ENCODE measurements around the gene FOXB2.

FOXB2 gene

GRCh38 chr9:76987594-76988200, 31.8 kb upstream of the FOXB2 start:
- H3K4me3 ChIP-seq (replicated peaks; ENCODE audit: low read depth, low read length), result no peak overlapping the region
- no peak for DNase-seq (ENCODE audit: extremely low read depth, insufficient read length)
- TF ChIP-seq CTCF (IDR thresholded peaks at IDR 0.05; ENCODE audit: insufficient read depth, low read length, poor library complexity, severe bottlenecking), result peak; percentile 61
- H3K27me3 ChIP-seq (replicated peaks; ENCODE audit: control insufficient read depth, insufficient read depth, low read length), result no peaks in the 10 kb centered on the region; the same call in 1 of the 2 replicates
- no peaks in the 10 kb centered on the region for H3K36me3 ChIP-seq (ENCODE audit: control insufficient read depth, insufficient read depth, low read length)

GRCh38 chr9:76988941-76989340, 30.5 kb upstream of the FOXB2 start:
- no peak for DNase-seq (ENCODE audit: extremely low read depth, insufficient read length)
- Histone ChIP-seq H3K27me3 (replicated peaks; ENCODE audit: control insufficient read depth, insufficient read depth, low read length) (no peaks in the 10 kb centered on the region; the same call in 1 of the 2 replicates), H3K4me3 (replicated peaks; ENCODE audit: low read depth, low read length) (no peak overlapping the region), H3K36me3 (ENCODE audit: control insufficient read depth, insufficient read depth, low read length) (no peaks in the 10 kb centered on the region)
- no peak for TF ChIP-seq CTCF (IDR thresholded peaks at IDR 0.05; ENCODE audit: insufficient read depth, low read length, poor library complexity, severe bottlenecking)

- DNase-seq (ENCODE audit: extremely low read depth, insufficient read length), result no peak
- Histone ChIP-seq H3K4me3 (replicated peaks; ENCODE audit: low read depth, low read length) (no peak overlapping the region), H3K27me3 (replicated peaks; ENCODE audit: control insufficient read depth, insufficient read depth, low read length) (no peaks in the 10 kb centered on the region; the same call in 1 of the 2 replicates), H3K36me3 (ENCODE audit: control insufficient read depth, insufficient read depth, low read length) (no peaks in the 10 kb centered on the region)
- no peak for TF ChIP-seq CTCF (IDR thresholded peaks at IDR 0.05; ENCODE audit: insufficient read depth, low read length, poor library complexity, severe bottlenecking)
These were observed 30.0 kb upstream of the FOXB2 start for GRCh38 chr9:76989501-76989900.

- peak; percentile 62 for TF ChIP-seq CTCF (IDR thresholded peaks at IDR 0.05; ENCODE audit: insufficient read depth, low read length, poor library complexity, severe bottlenecking)
- Histone ChIP-seq H3K36me3 (ENCODE audit: control insufficient read depth, insufficient read depth, low read length) (no peaks in the 10 kb centered on the region), H3K4me3 (replicated peaks; ENCODE audit: low read depth, low read length) (no peak overlapping the region), H3K27me3 (replicated peaks; ENCODE audit: control insufficient read depth, insufficient read depth, low read length) (no peaks in the 10 kb centered on the region)
- no peak for DNase-seq (ENCODE audit: extremely low read depth, insufficient read length)
These were observed 22.8 kb upstream of the FOXB2 start for GRCh38 chr9:76996700-76997099.

GRCh38 chr9:76999261-76999660, 20.2 kb upstream of the FOXB2 start:
- H3K4me3 ChIP-seq (replicated peaks; ENCODE audit: low read depth, low read length), result no peak overlapping the region
- TF ChIP-seq CTCF (IDR thresholded peaks at IDR 0.05; ENCODE audit: insufficient read depth, low read length, poor library complexity, severe bottlenecking), result no peak
- no peaks in the 10 kb centered on the region for H3K27me3 ChIP-seq (replicated peaks; ENCODE audit: control insufficient read depth, insufficient read depth, low read length)
- no peaks in the 10 kb centered on the region for H3K36me3 ChIP-seq (ENCODE audit: control insufficient read depth, insufficient read depth, low read length)
- no peak for DNase-seq (ENCODE audit: extremely low read depth, insufficient read length)

GRCh38 chr9:77000330-77000729, 19.1 kb upstream of the FOXB2 start:
- Histone ChIP-seq H3K4me3 (replicated peaks; ENCODE audit: low read depth, low read length) (no peak overlapping the region), H3K36me3 (ENCODE audit: control insufficient read depth, insufficient read depth, low read length) (no peaks in the 10 kb centered on the region), H3K27me3 (replicated peaks; ENCODE audit: control insufficient read depth, insufficient read depth, low read length) (no peaks in the 10 kb centered on the region)
- no peak for TF ChIP-seq CTCF (IDR thresholded peaks at IDR 0.05; ENCODE audit: insufficient read depth, low read length, poor library complexity, severe bottlenecking)
- DNase-seq (ENCODE audit: extremely low read depth, insufficient read length), result no peak

Measured in GM06990 (cell line).